GM23248 (cell line): ENCODE data around the gene NALCN.

Experiments
- EZH2 ChIP-seq: fragments of 200-600 bp; sonication (generic); IDR thresholded peaks from 2 replicates; pipeline ENCODE4 v1.6.1; 2018; ENCODE audit warnings: antibody characterized with exemption, mild to moderate bottlenecking; ENCODE audit not compliant: insufficient read depth, poor library complexity, severe bottlenecking
- EZH2phosphoT487 ChIP-seq: fragments of 200-600 bp; sonication (generic); IDR thresholded peaks from 2 replicates; pipeline ENCODE4 v1.6.1; 2018; ENCODE audit warnings: antibody characterized with exemption, moderate library complexity, mild to moderate bottlenecking, low read depth; ENCODE audit not compliant: insufficient read depth

- no peak for TF ChIP-seq EZH2
- TF ChIP-seq EZH2phosphoT487 = no peak
These were observed 351.0 kb downstream of the NALCN start for GRCh38 chr13:101065329-101065728.
